HG03097 (cell line): ENCODE data around the gene CFAP58.

Experiments used
- ATAC-seq: cut with Tn5 transposase; IDR thresholded peaks from one replicate; pipeline ENCODE4 v1.9.1; 2021; ENCODE audit not compliant: unreplicated experiment, low FRiP score

Gene CFAP58

DNA sequence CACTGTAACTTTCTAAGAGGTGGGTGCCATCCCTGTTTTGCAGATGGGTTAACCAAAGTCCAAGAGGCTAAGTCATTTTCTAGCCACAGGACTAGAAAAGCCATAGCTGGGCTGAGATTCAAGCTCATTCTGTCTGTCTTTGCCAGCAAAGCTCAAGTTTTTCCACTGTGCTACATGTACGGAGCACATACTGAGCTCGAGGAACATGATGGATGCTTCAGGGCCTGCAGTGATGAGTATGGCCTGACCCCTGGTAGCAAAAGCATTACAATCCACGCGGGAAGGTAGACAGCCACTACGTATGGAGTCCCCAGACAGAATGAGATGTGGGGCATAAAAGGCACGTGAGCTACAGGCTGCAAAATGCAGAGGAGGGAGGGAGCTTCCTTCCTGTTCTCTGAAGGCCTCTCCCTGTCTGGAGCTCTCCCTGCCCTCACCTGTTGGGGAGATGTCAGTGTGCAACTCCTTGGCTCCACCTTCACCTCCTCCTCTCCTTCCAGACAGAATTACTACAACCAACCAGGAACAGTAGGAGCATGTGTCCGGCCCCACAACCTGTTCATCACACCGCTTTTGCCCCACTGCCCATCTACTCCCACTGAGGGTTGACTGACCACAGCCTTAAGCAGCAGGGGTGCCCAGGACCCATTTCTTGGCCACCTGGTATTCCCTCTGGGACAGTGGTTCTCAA, 31.8 kb upstream of the CFAP58 start:
- ATAC-seq = no peak

DNA sequence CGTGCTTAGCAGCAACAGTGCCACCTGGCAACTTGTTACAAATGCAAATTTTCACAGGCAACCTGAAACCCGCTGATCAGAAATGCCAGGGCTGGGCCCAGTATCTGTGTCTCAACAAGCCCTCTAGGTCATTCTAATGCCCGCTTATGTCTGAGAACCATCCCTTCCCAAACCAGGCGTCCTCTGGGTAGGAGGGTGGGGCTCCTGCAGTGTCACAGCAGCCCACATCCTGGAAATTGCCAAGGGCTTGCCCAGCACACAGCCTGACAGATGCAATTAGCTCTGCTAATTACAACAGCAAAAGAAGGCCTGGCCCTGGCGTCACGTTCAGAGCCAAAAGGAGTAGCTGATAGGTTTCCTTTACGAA, 31.2 kb upstream of the CFAP58 start:
- ATAC-seq = no peak

DNA sequence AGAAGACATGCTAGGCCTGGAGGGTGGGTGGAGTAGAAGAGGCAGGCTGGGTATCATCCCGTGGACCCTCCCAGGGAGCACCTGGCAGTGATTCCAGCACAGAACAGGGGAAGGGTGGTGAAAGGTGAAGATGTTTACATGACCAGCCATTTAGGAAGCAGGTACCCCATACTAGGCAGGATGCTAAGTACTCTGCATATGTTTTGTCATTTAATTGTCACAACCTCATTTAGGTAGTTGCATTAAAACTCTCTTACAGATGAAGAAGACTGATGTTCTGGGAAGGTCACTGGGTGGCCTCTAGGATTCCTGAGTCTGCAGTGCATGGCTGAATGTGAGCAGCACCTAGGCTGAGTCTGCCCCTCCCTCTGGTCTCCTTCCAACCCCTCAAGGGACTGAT, 30.5 kb upstream of the CFAP58 start:
- ATAC-seq = no peak

DNA sequence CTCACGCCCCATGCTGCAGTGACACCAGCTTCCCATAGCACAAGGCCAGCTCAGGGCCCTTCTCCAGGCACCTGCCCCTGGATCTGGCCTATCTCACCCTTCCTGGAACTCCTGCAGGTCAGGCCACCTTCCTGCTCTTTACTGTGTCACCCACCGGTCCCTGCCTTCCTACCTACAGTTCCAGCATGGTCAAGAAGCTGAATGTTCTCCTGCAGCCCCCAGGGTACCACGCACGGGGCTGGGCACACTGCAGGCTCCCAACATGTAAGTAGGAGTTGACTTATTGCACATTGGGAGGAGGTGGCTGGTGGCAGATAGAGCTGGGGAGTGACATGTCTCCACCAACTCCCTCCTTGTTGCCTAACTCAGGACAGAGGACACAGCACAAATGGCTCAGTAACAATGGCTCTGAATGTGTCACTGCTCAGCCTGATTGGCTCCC, 29.9 kb upstream of the CFAP58 start:
- no peak for ATAC-seq

DNA sequence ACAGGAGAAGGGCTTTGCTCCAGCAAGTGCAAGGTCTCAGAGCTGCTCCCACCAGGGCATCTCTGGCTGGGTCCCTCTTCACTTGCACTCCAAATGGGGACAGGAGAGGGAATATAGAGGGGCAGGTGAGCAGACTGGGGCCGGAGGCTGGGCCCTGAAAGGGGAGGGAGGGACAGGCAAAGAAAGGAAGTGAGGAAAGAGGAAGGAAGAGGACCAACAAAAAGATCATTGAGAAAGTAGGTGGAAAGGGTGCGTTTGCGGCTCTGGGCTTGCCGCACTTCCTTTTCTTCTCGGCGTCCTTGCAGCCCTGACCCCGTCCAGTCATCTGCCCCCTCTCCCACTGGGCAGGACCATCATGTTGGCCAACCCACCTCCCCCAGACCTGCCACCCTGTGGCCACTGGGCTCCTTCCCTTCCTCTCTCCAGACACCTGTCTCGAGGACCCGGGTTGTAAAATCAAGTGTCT, 29.4 kb upstream of the CFAP58 start:
- ATAC-seq = no peak

- ATAC-seq = no peak
Observed at GRCh38 chr10:104324931-104325330, 28.7 kb upstream of the CFAP58 start.

GRCh38 chr10:104325436-104326435, 27.9 kb upstream of the CFAP58 start:
- ATAC-seq = no peak

GRCh38 chr10:104326991-104327610, 26.5 kb upstream of the CFAP58 start:
- ATAC-seq = no peak

GRCh38 chr10:104327745-104328645, 25.6 kb upstream of the CFAP58 start:
- ATAC-seq = no peak

- ATAC-seq = peak; percentile 21
Observed at GRCh38 chr10:104328646-104328895, 25.1 kb upstream of the CFAP58 start.

- ATAC-seq = peak; percentile 37
Observed at GRCh38 chr10:104328896-104329710, 24.5 kb upstream of the CFAP58 start.

- no peak for ATAC-seq
Observed at GRCh38 chr10:104329735-104330134, 23.9 kb upstream of the CFAP58 start.

GRCh38 chr10:104330168-104331110, 23.2 kb upstream of the CFAP58 start:
- no peak for ATAC-seq

GRCh38 chr10:104331208-104331838, 22.3 kb upstream of the CFAP58 start:
- ATAC-seq = no peak

GRCh38 chr10:104332243-104333031, 21.2 kb upstream of the CFAP58 start:
- ATAC-seq = no peak

DNA sequence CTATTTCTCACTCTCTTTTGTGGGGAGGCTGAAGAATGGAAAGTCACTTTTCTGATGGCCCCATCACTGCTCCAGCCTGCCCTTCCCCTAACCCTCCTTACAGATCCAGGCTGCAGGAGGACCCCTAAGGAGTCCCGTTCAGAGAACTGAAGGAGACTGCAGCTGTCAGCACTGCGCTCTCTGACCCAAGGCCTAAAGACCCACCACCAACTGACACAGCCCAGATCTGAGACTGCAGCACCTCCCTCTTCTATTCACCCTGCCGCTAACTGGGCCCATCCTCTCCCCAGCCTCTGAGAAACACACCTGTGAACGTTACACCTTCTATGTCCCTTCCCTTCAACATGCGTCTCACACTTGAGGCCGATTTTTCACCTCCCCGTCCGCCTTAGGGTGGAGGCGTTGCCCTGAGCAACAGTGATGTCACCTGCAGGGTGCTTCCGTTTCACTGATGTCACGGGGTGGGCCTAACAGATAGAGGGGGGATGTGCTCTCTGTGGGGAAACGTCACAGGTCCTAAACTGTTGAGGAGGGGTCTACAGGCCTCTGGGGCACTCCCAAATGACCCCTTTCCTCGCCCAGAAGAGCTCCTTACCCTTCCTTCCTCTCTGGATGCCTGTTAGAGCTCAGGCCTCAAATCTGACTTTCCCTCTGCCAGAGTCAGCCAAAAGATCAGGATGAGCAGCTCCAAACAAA, 20.5 kb upstream of the CFAP58 start:
- no peak for ATAC-seq
